Measurements from ENCODE around the gene PLEKHA1.

PLEKHA1 gene

DNA sequence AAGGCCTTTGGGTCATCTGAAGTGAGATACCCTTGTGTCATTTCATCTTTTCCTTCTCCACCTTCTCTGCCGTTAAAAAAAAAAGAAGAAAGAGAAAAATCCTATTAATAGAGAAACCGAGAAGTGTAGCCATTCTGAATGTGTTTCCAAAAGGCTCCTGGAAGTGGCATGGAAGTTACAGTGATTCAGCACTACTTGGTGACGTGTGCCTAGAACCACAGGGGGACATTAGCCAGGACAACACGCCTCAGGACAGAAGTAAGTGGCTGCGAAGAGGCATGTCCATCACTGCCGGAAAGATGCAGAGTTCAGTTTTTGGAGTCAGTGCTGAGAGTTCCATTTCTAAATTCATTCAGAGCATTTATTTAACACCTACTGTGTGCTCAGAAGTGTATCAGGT lies 93.2 kb downstream of the PLEKHA1 start:
- H3K27ac ChIP-seq, result no peak overlapping the region
- TF ChIP-seq, protein P1, sequence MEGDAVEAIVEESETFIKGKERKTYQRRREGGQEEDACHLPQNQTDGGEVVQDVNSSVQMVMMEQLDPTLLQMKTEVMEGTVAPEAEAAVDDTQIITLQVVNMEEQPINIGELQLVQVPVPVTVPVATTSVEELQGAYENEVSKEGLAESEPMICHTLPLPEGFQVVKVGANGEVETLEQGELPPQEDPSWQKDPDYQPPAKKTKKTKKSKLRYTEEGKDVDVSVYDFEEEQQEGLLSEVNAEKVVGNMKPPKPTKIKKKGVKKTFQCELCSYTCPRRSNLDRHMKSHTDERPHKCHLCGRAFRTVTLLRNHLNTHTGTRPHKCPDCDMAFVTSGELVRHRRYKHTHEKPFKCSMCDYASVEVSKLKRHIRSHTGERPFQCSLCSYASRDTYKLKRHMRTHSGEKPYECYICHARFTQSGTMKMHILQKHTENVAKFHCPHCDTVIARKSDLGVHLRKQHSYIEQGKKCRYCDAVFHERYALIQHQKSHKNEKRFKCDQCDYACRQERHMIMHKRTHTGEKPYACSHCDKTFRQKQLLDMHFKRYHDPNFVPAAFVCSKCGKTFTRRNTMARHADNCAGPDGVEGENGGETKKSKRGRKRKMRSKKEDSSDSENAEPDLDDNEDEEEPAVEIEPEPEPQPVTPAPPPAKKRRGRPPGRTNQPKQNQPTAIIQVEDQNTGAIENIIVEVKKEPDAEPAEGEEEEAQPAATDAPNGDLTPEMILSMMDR (IDR thresholded peaks at IDR 0.05), result no peak
- TF ChIP-seq ZFX (IDR thresholded peaks at IDR 0.05; ENCODE audit: borderline replicate concordance), result no peak

DNA sequence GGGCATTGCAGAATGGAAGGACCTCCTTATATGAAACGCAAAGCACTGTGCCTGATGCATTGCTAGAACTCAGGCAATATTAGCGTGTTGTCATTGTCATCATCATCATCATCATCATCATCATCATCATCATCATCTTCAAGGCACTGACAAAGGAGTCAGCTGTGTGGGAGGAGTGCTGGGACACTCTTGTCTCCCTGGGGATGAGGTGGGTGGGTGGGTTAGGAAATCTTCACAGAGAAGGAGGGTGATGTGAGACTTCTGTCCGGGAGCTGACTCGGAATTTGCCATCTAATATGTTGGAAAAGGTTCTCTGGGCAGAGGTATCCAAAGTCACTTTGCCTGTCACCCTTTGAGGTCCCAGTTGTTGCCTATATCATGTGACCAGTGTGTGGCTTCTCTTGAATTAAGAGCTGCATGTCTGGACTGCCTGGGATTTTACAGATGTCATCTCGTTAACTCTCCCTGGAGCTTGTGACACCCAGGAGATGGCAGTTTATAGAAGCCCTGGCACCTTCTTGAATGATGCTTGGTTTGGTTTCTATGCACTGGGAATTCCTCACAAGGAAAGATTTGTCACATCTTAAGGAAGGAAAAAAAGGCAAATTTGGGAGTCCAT lies 93.9 kb downstream of the PLEKHA1 start:
- TF ChIP-seq, protein P1 (IDR thresholded peaks at IDR 0.05), result no peak
- TF ChIP-seq ZFX (IDR thresholded peaks at IDR 0.05; ENCODE audit: borderline replicate concordance), result no peak
- no peak overlapping the region for H3K27ac ChIP-seq

DNA sequence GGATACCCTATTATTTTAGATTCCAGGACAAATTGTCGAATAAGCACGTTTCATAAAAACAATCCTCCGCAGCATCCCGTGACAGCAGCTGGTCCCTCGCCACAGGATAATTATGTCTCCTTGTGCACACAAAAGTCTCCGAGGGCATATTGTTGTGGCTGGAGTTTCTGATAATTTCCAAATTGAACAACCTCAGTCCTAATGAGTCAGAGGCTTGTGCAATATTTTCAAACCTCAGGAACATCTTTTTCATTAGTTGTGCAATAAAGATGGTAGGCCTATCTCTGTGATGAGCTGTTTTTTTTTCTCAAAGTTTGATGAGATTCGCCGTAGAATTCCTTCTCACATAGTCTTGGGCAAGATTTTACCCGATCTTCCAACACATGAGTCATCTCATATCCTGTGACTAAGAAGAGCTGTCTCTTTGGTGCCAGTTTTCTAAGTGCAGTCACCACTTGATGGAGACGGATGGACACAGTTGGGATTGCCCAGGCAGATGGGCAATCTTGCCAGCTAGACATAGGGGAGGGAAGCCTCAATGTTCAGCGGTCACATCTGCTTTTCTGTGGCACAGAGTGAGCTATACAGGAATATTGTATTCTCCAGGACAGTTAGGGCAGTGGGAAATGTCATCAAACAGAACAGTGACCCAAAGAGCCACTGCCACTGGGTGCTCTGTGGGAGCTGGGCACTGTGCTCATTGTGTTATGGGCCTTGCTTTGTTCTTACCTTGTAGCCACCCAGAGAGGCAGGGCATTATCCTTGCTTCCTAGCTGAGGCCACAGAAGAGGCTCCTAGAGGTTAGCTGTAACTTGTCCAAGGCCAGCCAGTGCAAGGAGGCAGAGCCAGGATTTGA lies 94.6 kb downstream of the PLEKHA1 start:
- no peak overlapping the region for H3K27ac ChIP-seq
- TF ChIP-seq ZFX (IDR thresholded peaks at IDR 0.05; ENCODE audit: borderline replicate concordance), result no peak
- TF ChIP-seq, protein P1 (IDR thresholded peaks at IDR 0.05), result no peak

DNA sequence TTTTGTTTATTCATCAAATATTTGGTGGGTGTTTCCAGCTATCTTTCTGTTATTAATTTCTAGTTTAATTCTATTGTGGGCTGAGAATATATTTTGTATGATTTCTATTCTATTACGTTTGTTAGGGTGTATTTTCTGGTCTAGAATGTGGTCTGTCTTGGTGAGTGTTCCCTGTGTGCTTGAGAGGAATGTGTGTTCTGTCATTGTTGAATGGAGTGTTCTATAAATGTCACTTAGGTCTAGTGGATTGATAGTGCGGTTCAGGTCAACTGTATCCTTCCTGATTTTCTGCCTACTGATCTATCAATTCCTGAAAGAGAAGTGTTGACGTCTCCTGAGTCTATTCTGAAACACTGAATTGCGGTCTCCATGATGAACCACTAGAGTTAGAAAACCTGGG lies 95.3 kb downstream of the PLEKHA1 start:
- no peak for TF ChIP-seq ZFX (IDR thresholded peaks at IDR 0.05; ENCODE audit: borderline replicate concordance)
- H3K27ac ChIP-seq, result no peak overlapping the region

DNA sequence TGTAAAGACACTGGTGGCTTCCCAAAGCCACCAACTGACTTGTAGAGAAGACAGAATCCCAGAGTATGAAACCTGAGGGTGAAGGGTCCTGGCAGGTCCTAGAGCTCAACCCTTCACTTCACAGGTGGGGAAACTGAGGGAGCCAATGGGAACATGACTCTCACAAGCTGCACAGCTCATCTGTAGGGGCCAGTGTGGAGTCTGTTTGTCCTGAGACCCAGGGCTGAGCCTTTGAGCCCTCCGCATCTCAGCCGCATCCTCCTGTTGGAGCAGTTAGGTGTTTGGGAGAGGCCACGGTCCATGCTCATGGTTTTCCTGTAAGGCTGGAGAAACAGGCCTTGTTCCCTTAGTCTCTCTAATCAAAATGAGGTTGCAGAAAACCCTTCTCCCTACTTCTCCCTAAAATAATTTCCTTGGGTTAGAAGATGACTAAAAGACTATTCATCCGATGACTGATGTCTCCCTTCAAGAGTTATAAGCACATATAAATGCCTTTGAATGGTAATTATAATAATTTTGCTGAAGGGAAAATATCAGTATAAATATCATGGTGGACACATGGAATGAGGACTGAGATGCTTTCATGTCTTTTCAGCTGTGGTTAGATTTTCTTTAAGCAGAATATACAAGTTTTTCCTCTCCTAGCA lies 97.1 kb downstream of the PLEKHA1 start:
- no peak overlapping the region for H3K27ac ChIP-seq
- no peak for TF ChIP-seq ZFX (IDR thresholded peaks at IDR 0.05; ENCODE audit: borderline replicate concordance)
- TF ChIP-seq, protein P1 (IDR thresholded peaks at IDR 0.05), result no peak

DNA sequence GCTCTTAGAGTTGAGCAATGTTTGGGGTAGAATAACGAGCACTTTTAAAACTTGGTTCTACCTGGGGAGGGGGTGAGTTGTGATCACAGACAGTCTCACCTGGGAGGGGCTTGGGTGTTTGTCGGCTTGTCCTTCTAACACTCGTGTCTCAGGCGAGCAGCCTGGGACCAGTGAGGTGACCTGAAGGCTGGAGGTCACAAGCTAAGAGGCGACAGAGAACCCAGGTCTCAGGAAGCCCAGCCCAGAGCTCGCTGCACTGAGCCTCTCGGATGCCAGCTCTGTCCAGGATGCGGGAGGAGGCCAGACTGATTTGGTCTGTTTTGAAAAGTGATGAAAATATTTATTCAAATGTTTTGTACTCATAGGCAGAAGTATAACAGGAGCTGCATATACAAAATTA lies 98.6 kb downstream of the PLEKHA1 start:
- H3K27ac ChIP-seq, result no peak overlapping the region
- TF ChIP-seq ZFX (IDR thresholded peaks at IDR 0.05; ENCODE audit: borderline replicate concordance), result no peak
- TF ChIP-seq, protein P1 (IDR thresholded peaks at IDR 0.05), result no peak

DNA sequence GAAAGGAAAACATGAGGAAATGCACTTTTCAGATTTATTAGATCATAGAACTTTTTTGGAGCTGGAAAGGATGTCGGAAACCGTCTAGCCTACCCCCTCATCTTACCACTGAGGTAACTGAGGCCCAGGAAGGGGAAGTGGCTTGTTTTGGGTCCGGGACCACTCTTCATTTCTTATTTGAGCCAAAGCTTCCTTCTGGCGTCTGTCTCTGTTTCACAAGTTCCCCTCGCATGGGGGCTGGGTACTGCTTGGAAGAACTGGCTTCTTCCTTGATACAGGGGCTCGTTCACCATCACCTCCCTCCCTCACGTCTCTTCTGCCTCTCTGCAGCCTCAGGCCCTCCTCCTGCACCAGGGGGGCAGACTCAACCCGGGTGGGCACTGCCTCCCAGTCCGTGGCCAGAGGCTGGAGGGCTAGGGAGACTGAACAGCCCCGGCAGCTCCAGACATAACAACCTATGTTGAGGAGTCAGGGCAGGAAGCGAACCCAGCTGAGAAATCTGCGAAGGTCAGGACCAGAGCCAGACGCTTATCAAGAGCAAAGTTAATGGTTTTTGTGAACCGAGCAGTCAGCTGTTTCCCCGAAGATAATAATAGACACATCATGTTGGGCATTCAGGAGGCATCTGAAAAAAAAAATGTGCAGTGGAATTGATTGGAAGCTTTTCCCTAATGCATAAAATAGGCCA lies 99.8 kb downstream of the PLEKHA1 start:
- no peak overlapping the region for H3K27ac ChIP-seq
- TF ChIP-seq, protein P1 (IDR thresholded peaks at IDR 0.05), result no peak
- TF ChIP-seq ZFX (IDR thresholded peaks at IDR 0.05; ENCODE audit: borderline replicate concordance), result no peak
